NK-92 (cell line): ENCODE data around the gene HSD17B12.

ENCODE experiments used
- DNase-seq: peaks from one replicate; lab custom pipeline; 2025; ENCODE audit not compliant: unreplicated experiment; lab: John Stamatoyannopoulos, UW

The HSD17B12 gene

DNA sequence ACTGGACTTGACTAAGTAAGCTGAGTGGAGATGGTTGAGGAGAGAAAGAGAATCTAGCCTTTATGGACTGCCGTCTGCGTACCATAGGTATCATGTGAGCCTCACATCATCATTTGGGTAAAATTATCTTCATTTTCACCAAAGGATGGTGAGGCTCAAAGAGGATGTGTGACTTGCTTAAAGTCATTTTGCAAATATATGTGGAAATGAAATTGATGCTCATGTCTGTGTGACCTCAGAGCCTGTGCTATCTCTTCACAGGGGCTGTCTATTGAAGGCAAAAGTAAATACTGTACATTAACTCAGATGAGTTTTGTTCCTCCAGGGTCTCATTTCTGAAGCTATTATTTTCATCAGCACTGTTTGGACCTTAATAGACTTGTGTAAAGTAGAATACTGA, 116.8 kb downstream of the HSD17B12 start:
- DNase-seq: no peak

- no peak for DNase-seq
Measured at GRCh38 chr11:43797866-43798265, 117.3 kb downstream of the HSD17B12 start.

- DNase-seq: no peak
Measured at GRCh38 chr11:43802509-43802908, 122.0 kb downstream of the HSD17B12 start.

- DNase-seq: no peak
Measured at GRCh38 chr11:43803766-43804165, 123.2 kb downstream of the HSD17B12 start.

- no peak for DNase-seq
Measured at GRCh38 chr11:43806976-43807375, 126.4 kb downstream of the HSD17B12 start.

- DNase-seq: no peak
Measured at GRCh38 chr11:43810929-43811596, 130.5 kb downstream of the HSD17B12 start.

DNA sequence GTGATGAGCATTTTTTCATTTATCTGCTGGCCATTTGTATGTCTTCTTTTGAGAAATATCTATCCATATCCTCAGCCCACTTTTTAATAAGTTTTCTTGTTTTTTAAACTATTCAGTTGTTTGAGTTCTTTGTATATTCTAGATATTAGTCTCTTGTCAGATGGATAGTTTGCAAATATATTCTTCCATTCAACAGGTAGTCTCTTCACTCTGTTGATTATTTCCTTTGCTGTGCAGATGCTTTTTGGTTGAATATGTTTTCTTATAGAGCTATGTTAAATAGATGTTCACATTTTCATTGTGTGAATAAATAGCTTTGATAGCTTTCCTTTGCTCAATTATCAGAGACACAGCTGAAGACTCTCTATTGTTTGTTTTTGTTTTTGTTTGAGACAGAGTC, 131.9 kb downstream of the HSD17B12 start:
- DNase-seq: no peak

- no peak for DNase-seq
Measured at GRCh38 chr11:43818220-43818619, 137.7 kb downstream of the HSD17B12 start.

- no peak for DNase-seq
Measured at GRCh38 chr11:43819926-43820325, 139.4 kb downstream of the HSD17B12 start.

GRCh38 chr11:43823316-43823715, 142.8 kb downstream of the HSD17B12 start:
- no peak for DNase-seq

DNA sequence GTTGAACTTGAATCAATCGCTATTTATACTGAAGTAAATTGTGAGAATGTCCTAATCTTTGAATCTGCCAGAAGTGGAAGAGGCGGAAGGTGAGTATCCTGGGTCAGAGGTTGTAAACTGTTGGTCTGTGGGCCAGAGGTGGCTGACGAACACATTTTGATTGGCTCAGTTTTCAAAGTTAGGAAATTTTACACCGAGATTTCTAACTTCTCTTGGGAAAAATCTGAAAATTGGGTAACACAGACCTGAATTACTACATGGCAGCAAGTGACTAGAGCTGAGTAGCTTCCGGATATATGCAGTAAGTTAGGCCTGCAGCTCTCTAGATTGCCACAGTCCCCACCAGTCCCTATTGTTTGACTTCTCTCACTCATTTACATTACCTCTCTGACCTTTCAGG, 143.3 kb downstream of the HSD17B12 start:
- no peak for DNase-seq

DNA sequence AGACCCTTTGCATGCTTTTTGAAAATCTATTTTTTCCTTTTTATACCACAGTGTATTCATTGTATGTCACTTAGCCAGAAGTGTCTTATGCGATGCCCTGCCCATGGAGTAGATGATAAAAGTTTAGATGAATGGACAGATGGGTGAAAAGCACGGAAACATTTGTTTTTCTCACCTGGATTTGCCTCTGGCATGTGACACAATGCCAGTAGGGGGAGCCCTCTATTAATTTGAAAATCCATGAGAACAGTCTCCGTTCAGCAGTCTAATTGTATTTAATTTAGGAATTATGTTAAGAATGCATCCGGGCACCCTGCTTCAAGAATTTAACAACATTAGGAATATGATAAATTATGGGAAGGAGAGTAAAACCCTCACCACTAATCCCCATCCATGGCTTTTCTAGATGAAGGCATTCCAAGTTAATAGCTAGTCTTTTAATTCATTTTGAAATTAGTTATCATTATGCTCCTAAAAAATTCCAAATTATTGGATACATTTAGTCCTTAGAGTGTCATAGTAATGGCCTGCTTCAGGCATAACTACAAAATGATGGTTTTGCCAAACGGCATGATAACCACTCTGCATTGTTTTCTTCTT, 144.8 kb downstream of the HSD17B12 start:
- DNase-seq: no peak

- no peak for DNase-seq
Measured at GRCh38 chr11:43830928-43831440, 150.4 kb downstream of the HSD17B12 start.

- no peak for DNase-seq
Measured at GRCh38 chr11:43832536-43832935, 152.0 kb downstream of the HSD17B12 start.

GRCh38 chr11:43833657-43834073, 153.1 kb downstream of the HSD17B12 start:
- no peak for DNase-seq

DNA sequence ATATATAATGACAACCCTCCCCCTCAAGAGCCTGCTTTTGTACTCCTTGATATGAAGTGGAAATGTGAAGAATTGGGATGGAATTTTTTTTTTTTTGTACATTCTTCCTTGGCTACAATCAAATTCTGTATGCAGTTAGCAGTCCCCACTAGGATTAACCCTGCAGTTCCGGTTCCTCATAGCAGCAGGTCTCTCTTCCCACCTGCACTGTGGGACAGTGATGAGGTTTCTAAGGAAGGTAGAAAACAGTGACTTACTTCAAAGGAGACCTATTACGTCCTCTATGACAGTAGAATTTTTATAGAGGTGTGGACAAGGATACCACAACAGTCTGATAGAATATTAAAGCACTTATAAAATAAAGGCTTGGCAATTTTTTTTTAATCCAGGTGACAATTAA, 153.7 kb downstream of the HSD17B12 start:
- DNase-seq: no peak

- no peak for DNase-seq
Measured at GRCh38 chr11:43835104-43835503, 154.6 kb downstream of the HSD17B12 start.

DNA sequence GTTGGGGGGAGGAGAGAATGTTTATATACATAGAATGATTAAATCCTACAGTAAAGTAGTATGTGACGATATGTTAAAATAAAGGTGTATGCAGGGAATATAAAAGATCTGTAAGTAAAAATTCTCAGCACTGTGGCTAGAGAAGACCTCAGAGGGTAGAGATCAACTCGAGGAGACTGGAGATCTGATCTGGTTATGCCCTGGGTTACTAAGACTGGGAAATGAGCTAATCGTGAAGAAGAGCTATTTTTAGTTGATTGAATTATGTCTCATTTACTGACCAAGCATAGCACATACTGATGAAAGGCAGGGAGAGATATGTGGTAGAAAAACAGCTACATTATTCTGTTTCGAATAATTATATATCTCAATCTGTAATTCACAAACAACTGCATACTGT, 157.3 kb downstream of the HSD17B12 start:
- DNase-seq: no peak

- DNase-seq: no peak
Measured at GRCh38 chr11:43842021-43842420, 161.5 kb downstream of the HSD17B12 start.

DNA sequence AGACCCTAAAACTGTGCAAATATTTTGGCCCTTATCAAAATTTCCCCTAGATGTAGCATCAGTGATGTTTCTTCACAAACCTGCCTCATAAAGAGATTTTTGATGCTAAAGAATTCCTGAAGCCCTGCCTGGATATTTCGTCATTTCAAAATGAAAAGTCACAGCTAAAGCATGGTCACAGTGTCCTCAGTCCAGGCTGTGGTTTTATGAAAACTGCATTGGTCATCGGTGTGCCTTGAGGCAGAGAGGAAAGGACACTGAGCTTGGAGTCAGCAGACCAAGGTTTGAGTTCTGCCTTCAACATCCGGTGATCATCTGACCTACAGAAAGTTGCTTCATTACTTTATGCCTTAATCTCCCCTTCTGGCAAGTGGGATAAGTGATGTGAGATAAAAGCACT, 165.3 kb downstream of the HSD17B12 start:
- DNase-seq: no peak

DNA sequence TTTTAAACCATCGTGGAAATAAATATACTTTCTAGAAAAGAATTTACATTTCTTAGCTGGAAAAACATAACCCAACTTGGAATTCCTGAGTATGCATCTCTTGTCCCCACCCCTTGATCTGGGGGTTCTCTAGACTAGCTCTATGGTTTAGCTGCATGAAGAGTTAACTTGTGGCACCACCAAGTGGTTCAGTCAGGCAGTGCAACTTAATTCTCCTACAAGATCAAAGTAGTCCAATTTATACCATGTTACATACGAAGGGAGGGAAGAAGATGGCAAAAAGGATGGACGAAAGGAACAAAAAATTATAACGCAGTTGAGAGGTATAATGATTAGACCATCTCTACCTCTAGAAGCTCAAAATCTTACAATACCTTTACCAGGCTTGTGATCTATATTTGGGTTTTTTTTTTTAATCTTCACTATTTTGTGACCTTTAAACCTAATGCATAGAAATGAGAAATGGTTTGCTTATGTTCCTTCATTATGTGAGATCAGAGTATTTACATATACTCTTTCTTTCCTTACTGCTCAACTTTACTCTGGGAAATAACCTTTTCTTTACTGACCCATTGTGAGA, 171.6 kb downstream of the HSD17B12 start:
- DNase-seq: no peak

GRCh38 chr11:43853781-43854180, 173.2 kb downstream of the HSD17B12 start:
- DNase-seq: no peak
